HT-29 (cell line): ENCODE measurements around the gene MED22. TPM values are rescaled to one million over a fixed set of nuclear protein-coding genes. Genes with fewer than 3 reads are reported as not detected.
"Not testable (repeated sequence)": the region's sequence is repeated elsewhere in the genome, so short reads cannot be mapped to it uniquely, and the experiment has no call there.

ENCODE experiments used
- DNase-seq: peaks from one replicate; pipeline ENCODE4 v3.0.0-alpha.2; 2015; ENCODE audit warnings: low spot score
- small RNA-seq: library from RNA; depleted of rRNA; stranded (forward); fragments of <200 nt; gene quantifications from one replicate; pipeline ENCODE3, GENCODE V24; 2014
- total RNA-seq: library from RNA; depleted of rRNA; stranded (reverse); fragments of >200 nt; shearing (Covaris generic); gene quantifications from 2 replicates; pipeline ENCODE4 v1.2.3, GENCODE V29; 2014; rRNA removed

MED22 gene
- total RNA-seq, 1 experiment from 2014 or later = 58.8 TPM

- no peak for DNase-seq
These were observed 40.6 kb downstream of the MED22 start for GRCh38 chr9:133307301-133307700.

DNA sequence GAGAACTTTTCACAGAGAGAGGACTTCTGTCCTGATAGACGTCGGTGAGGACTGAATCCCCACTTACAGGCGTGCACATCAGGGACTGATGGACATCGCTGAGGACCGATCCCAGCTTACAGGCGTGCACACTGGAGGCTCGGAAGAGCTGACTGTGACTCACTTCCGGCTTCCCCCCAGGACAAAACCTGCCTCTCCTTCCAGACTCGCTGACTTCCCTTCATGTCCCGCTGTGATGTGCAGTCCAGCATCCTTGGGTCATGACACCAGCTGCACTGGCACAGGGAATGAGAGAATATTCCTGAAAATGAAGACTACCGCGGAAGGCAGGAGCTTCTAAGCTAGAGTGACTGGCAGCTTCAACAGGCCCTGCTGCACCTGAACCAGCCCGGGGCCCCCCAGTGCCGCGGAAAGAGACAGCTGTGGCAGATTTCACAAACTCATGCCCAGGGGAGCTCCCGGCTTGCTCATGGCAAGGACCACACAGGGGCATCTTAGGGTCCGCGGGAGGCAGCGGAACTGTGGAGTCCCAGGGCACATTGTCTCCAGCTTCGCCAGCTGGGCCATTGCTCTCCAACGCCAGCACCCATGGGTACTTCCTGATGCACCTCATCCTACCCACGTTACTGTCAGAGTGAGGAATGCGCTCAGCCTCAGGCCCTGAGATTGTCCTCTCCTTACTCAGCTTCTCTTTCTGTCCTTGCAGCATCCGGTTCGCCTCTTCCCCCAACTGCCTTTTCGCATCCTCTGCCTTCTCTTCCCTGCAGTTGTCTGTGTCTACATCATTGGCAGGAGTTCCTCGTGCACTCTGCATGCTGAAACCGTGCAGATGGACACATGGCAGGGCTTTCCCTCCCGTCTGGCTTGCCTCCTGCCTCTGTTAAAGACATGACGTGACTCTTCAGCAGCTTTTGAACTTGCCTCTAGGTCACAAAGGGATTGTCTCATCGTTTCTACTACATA, 41.4 kb downstream of the MED22 start:
- DNase-seq = no peak

DNA sequence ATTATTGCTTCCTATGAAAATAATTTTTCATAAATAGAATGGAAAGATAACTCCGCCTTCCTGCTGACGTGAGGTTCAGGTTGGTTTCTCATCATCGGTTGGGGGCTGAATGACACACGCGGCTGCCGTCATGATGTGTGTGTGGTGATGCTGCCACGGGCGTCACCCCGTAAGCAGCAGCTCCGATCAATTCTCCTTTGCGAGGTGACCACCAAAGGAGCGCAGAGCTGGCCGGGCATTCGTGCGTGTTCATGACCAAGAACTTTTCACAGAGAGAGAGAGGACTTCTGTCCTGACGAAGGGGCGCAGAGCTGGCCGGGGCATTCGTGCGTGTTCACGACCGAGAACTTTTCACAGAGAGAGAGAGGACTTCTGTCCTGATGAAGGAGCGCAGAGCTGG, 42.2 kb downstream of the MED22 start:
- no peak for DNase-seq

DNA sequence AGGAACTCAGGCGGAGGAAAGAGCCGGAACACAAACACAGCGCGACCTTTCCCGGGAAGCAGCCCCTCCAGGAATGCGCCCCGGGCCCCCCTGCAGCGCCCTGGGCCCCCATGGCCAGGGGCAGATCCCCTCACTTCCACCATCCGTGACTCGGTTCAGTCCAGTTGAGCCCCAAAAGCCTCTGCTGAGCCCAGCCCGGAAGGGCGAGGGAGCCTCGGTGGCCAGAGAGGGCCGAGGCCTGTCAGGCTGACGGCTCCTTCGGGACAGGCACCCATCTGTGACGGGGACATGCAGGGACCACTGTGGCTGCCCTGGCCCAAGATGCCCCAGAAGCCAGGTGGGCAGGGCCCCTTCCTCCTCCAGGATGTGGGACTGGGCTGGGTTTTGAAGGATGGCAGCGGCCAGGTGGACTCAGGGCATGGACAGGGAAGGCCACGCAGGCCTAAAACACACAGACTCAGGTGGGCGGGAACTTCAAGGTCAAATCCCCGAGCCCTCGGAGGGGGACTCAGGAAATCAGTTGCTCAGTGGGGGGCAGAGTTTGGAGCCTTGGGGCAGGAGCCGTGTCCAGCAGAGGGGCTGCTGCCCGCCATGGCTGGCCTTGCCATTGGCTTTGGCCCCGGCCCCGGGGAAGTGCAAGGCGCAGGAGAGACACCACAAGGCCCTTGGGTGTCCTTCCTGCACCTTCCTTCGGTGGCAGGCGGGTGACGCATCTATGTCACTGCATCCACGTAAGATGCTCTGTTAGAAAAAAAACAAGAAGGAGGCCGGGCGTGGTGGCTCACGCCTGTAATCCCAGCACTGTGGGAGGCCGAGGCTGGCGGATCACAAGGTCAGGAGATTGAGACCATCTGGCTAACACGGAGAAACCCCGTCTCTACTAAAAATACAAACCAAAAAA, 43.2 kb downstream of the MED22 start:
- DNase-seq = no peak

GRCh38 chr9:133304158-133304470, 43.8 kb downstream of the MED22 start:
- DNase-seq = no peak

DNA sequence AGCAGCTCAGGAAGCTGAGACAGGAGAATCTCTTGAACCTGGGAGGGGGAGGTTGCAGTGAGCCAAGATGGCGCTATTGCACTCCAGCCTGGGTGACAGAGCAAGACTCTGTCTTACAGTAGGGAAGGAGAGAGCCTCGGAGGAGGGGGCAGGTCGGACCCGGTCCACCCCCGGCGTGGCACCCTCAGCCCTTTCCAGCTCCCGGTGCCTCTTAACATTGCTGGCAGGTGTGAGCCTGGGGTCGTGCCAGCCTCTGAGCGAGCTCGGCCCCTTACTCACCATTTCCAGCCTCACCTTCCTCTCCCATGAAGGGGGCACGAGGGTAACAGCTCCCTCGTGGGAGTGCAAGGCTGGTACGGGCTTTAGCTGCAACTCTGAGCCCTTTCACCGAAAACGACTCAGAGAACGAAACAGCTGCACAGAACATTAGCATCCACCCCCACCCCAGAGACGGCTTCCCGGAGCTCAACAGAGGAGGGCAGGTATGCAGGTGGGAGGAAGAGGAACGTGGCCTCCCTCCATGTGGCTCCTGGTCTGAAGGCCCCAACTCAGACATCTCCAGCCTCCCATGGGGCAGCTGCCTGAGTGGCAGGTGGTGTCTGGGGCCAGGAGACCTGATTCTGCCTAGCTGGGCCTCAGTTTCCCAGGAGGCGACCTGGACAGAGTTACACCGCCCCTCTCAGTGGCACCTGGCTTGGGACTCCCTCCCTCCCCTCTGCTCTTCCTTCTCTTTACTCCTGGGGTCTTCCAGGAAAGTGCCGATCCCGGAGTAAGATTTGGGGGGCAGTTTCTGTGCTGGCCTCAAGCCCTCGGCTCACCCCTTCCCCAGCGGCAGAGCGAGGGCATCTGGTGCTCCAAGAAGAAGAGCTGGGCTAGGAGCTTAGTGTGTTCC, 44.4 kb downstream of the MED22 start:
- DNase-seq = no peak

- DNase-seq = no peak
These were observed 46.4 kb downstream of the MED22 start for GRCh38 chr9:133301253-133302230.

DNA sequence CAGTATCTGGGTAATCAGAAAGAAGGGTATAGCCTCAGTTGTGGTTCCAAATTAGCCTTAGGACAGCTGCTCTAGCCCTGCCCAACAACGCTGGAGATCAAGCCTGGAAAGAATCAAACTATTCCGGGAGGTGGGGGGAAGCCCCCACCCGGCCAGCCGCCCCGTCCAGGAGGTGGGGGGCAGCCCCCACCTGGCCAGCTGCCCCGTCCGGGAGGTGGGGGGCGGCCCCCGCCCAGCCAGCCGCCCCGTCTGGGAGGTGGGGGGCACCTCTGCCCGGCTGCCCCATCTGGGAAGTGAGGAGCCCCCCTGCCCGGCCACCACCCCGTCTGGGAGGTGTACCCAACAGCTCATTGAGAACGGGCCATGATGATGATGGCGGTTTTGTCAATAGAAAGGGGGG, 47.9 kb downstream of the MED22 start:
- DNase-seq = not testable (repeated sequence)

- DNase-seq = no peak
These were observed 53.7 kb downstream of the MED22 start for GRCh38 chr9:133294257-133294656.

DNA sequence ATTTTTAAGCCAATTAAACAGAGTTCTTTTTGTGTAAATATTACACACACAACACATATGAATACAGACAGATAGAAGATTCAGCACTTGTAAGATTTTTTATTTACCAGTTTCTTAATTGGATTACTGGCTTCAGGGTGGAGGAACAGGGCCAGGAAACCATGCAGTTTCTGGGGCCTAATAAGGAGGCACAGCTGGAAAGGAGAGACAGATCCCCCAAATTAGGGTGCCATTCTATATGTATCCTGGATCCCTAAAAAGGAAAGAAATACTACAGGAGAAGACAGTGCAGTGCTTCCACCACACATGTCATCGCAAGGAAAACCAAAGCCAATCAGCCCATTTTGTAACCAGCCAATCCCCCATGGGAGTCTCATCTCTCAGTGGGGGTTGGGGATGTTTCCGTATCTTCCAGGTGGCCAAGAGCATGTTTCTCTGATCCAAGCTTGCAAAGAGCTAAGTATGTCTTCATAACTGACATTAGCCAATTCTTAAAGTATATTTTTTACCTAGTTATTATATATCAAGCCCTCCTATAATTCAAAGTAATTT, 57.1 kb downstream of the MED22 start:
- DNase-seq = no peak

Small RNAs within 50 kb of the gene (small RNA-seq; reads per million reads assigned to genes)
- gene RF00019 (not detected), gene SNORD24 (not detected), gene SNORD36A (not detected), gene SNORD36B (not detected), gene SNORD36C (not detected)

Other genes with a start within 250 kb of the MED22 start
- gene RALGDS, start 226.9 kb downstream of the MED22 start, total RNA-seq = 95.0 and 102 TPM in 2 replicates
- gene GBGT1, start 184.2 kb downstream of the MED22 start, total RNA-seq = not detected in 2 replicates
- gene OBP2B, start 138.9 kb downstream of the MED22 start, total RNA-seq = not detected in 2 replicates
- 3.1 and 4.8 TPM in 2 replicates for gene ABO, start 72.9 kb downstream of the MED22 start, total RNA-seq
- 30.4 and 32.1 TPM in 2 replicates for gene SURF6, start 11.9 kb downstream of the MED22 start, total RNA-seq
- 2,195 and 2,237 TPM in 2 replicates for gene RPL7A, start 87 bp upstream of the MED22 start, total RNA-seq
- 27.7 and 32.7 TPM in 2 replicates for gene SURF1, start 8.4 kb upstream of the MED22 start, total RNA-seq
- 94.2 and 135 TPM in 2 replicates for gene SURF2, start 8.4 kb upstream of the MED22 start, total RNA-seq
- gene SURF4, start 27.9 kb upstream of the MED22 start, total RNA-seq = 297 and 299 TPM in 2 replicates
- gene STKLD1, start 28.2 kb upstream of the MED22 start, total RNA-seq = not detected in 2 replicates
- 30.7 and 32.3 TPM in 2 replicates for gene REXO4, start 69.9 kb upstream of the MED22 start, total RNA-seq
- gene ADAMTS13, start 74.2 kb upstream of the MED22 start, total RNA-seq = 0.39 and 1.0 TPM in 2 replicates
- gene CACFD1, start 111.8 kb upstream of the MED22 start, total RNA-seq = 48.0 and 59.5 TPM in 2 replicates
- gene SLC2A6, start 131.0 kb upstream of the MED22 start, total RNA-seq = 12.5 and 14.4 TPM in 2 replicates
- not detected in 2 replicates for gene MYMK, start 176.8 kb upstream of the MED22 start, total RNA-seq
- 0.16 and 0.25 TPM in 2 replicates for gene ADAMTSL2, start 186.6 kb upstream of the MED22 start, total RNA-seq